ENCODE results near the gene MILR1.

DNA sequence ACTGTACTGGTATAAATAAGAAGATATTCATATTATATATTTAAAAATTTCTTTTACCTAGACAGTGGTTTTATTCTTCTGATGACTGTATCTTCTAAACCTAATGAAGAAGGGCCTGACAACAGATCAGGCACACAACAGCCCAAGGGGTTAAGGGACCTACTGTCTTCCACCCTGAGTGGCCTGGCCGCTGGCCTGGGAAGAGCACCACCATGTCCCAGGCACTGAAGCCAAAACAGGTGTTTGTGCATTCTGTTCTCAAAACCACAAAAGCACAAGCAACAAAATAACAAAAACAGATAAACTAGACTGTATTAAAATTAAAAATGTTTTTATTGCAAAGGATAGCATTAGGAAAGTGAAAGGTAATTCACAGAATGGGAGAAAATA is 49.2 kb upstream of the MILR1 start:
- TF ChIP-seq SIN3A (IDR thresholded peaks at IDR 0.05; ENCODE audit: borderline replicate concordance, insufficient read depth, low read length): no peak
- TF ChIP-seq, protein P1, sequence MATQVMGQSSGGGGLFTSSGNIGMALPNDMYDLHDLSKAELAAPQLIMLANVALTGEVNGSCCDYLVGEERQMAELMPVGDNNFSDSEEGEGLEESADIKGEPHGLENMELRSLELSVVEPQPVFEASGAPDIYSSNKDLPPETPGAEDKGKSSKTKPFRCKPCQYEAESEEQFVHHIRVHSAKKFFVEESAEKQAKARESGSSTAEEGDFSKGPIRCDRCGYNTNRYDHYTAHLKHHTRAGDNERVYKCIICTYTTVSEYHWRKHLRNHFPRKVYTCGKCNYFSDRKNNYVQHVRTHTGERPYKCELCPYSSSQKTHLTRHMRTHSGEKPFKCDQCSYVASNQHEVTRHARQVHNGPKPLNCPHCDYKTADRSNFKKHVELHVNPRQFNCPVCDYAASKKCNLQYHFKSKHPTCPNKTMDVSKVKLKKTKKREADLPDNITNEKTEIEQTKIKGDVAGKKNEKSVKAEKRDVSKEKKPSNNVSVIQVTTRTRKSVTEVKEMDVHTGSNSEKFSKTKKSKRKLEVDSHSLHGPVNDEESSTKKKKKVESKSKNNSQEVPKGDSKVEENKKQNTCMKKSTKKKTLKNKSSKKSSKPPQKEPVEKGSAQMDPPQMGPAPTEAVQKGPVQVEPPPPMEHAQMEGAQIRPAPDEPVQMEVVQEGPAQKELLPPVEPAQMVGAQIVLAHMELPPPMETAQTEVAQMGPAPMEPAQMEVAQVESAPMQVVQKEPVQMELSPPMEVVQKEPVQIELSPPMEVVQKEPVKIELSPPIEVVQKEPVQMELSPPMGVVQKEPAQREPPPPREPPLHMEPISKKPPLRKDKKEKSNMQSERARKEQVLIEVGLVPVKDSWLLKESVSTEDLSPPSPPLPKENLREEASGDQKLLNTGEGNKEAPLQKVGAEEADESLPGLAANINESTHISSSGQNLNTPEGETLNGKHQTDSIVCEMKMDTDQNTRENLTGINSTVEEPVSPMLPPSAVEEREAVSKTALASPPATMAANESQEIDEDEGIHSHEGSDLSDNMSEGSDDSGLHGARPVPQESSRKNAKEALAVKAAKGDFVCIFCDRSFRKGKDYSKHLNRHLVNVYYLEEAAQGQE (IDR thresholded peaks at IDR 0.05; ENCODE audit: insufficient read depth in 1 of 2, low read depth in 2 of 2, low read length in 2 of 2): no peak
- no peak for TF ChIP-seq POLR2AphosphoS5 (IDR thresholded peaks at IDR 0.05; ENCODE audit: low read depth, low read length)
- TF ChIP-seq FOXP2 (optimal IDR thresholded peaks at IDR 0.05; ENCODE audit: borderline replicate concordance, extremely low read depth, extremely low read length, insufficient read depth): no peak
